SJSA1 (cell line): ENCODE data around the gene TNNI2. TPM values are rescaled to one million over a fixed set of nuclear protein-coding genes. Genes with fewer than 3 reads are reported as not detected.
A peak's percentile ranks its signal among the peaks of the same experiment; 100 is the strongest.

Experiments used
- DNase-seq, 2 experiments: peaks; one replicate each; pipeline ENCODE4 v3.0.0-alpha.2; 2015 to 2020; ENCODE audit warnings: low spot score in 2 of 2, low read depth in 1 of 2
- H3K27ac ChIP-seq: fragments of 250-450 bp; sonication (Bioruptor Pico); 2 replicates; pipeline ENCODE4 v1.5.1; 2020; ENCODE audit warnings: mild to moderate bottlenecking, moderate library complexity
- H3K27me3 ChIP-seq: fragments of 250-450 bp; sonication (Bioruptor Pico); replicated peaks from 2 replicates; pipeline ENCODE4 v1.5.1; 2020; ENCODE audit warnings: mild to moderate bottlenecking, moderate library complexity
- H3K36me3 ChIP-seq: fragments of 250-450 bp; sonication (Bioruptor Pico); 2 replicates; pipeline ENCODE4 v1.5.1; 2020; ENCODE audit warnings: mild to moderate bottlenecking
- H3K4me1 ChIP-seq: fragments of 250-450 bp; sonication (Bioruptor Pico); replicated peaks from 2 replicates; pipeline ENCODE4 v1.6.1; 2021; ENCODE audit warnings: mild to moderate bottlenecking
- H3K4me3 ChIP-seq: fragments of 250-450 bp; sonication (Bioruptor Pico); 2 replicates; pipeline ENCODE4 v1.5.1; 2020; ENCODE audit warnings: mild to moderate bottlenecking
- H3K9me3 ChIP-seq: fragments of 250-450 bp; sonication (Bioruptor Pico); replicated peaks from 2 replicates; pipeline ENCODE4 v1.5.1; 2020; ENCODE audit warnings: mild to moderate bottlenecking
- total RNA-seq: library from RNA; depleted of rRNA; stranded (reverse); fragments of >200 nt; shearing (Covaris generic); gene quantifications from 2 replicates; pipeline ENCODE4 v1.2.3, GENCODE V29; 2014

The TNNI2 gene
- total RNA-seq, 1 experiment from 2014 or later, result not detected

- H3K4me3 ChIP-seq, result no peak overlapping the region
- DNase-seq, result peak in 1 of 2 experiments; percentile 42
- no peaks in the 10 kb centered on the region for H3K36me3 ChIP-seq
- H3K27me3 ChIP-seq, result no peaks in the 10 kb centered on the region
- no peaks in the 10 kb centered on the region for H3K9me3 ChIP-seq
- peaks cover 59% of the 10 kb centered on the region for H3K4me1 ChIP-seq
- H3K27ac ChIP-seq, result no peak overlapping the region
Observed at GRCh38 chr11:1825039-1825740, 13.6 kb upstream of the TNNI2 start.

- H3K36me3 ChIP-seq, result no peaks in the 10 kb centered on the region
- no peaks in the 10 kb centered on the region for H3K27me3 ChIP-seq
- peaks cover 59% of the 10 kb centered on the region for H3K4me1 ChIP-seq
- H3K9me3 ChIP-seq, result no peaks in the 10 kb centered on the region
- H3K4me3 ChIP-seq, result no peak overlapping the region
- H3K27ac ChIP-seq, result peak overlapping the region; percentile 89
- no peak for DNase-seq
Observed at GRCh38 chr11:1825785-1826451, 12.9 kb upstream of the TNNI2 start.

GRCh38 chr11:1826552-1827094 is 12.2 kb upstream of the TNNI2 start:
- H3K9me3 ChIP-seq, result no peaks in the 10 kb centered on the region
- H3K27me3 ChIP-seq, result no peaks in the 10 kb centered on the region
- peaks cover 58% of the 10 kb centered on the region for H3K4me1 ChIP-seq
- H3K27ac ChIP-seq, result peak overlapping the region; percentile 89
- DNase-seq, result peak; percentile 87 to 93
- H3K36me3 ChIP-seq, result no peaks in the 10 kb centered on the region
- H3K4me3 ChIP-seq, result no peak overlapping the region

GRCh38 chr11:1827095-1827813 is 11.5 kb upstream of the TNNI2 start:
- peaks cover 65% of the 10 kb centered on the region for H3K4me1 ChIP-seq
- H3K4me3 ChIP-seq, result no peak overlapping the region
- peak; percentile 94 to 97 for DNase-seq
- no peaks in the 10 kb centered on the region for H3K9me3 ChIP-seq
- no peaks in the 10 kb centered on the region for H3K36me3 ChIP-seq
- H3K27me3 ChIP-seq, result no peaks in the 10 kb centered on the region
- H3K27ac ChIP-seq, result peak overlapping the region; percentile 89

- Histone ChIP-seq H3K4me1 (peaks cover 70% of the 10 kb centered on the region), H3K9me3 (no peaks in the 10 kb centered on the region), H3K4me3 (no peak overlapping the region), H3K36me3 (no peaks in the 10 kb centered on the region), H3K27ac (no peak overlapping the region), H3K27me3 (no peaks in the 10 kb centered on the region)
- no peak for DNase-seq
Observed at GRCh38 chr11:1827931-1828330, 10.8 kb upstream of the TNNI2 start.

- no peak for DNase-seq
- H3K27ac ChIP-seq, result no peak overlapping the region
- peaks cover 70% of the 10 kb centered on the region for H3K4me1 ChIP-seq
- no peaks in the 10 kb centered on the region for H3K9me3 ChIP-seq
- no peak overlapping the region for H3K4me3 ChIP-seq
- no peaks in the 10 kb centered on the region for H3K27me3 ChIP-seq
- H3K36me3 ChIP-seq, result no peaks in the 10 kb centered on the region
Observed at GRCh38 chr11:1828542-1828941, 10.2 kb upstream of the TNNI2 start.

GRCh38 chr11:1829039-1829820 is 9.6 kb upstream of the TNNI2 start:
- no peak overlapping the region for H3K4me3 ChIP-seq
- peaks cover 70% of the 10 kb centered on the region for H3K4me1 ChIP-seq
- DNase-seq, result peak; percentile 54 to 83
- H3K27me3 ChIP-seq, result no peaks in the 10 kb centered on the region
- no peaks in the 10 kb centered on the region for H3K36me3 ChIP-seq
- no peaks in the 10 kb centered on the region for H3K9me3 ChIP-seq
- no peak overlapping the region for H3K27ac ChIP-seq

- Histone ChIP-seq H3K27ac (no peak overlapping the region), H3K4me3 (no peak overlapping the region), H3K4me1 (peaks cover 70% of the 10 kb centered on the region), H3K9me3 (no peaks in the 10 kb centered on the region), H3K36me3 (no peaks in the 10 kb centered on the region), H3K27me3 (no peaks in the 10 kb centered on the region)
- no peak for DNase-seq
Observed at GRCh38 chr11:1830004-1830321, 8.8 kb upstream of the TNNI2 start.

- peaks cover 70% of the 10 kb centered on the region for H3K4me1 ChIP-seq
- H3K9me3 ChIP-seq, result no peaks in the 10 kb centered on the region
- peak; percentile 53 to 70 for DNase-seq
- H3K27ac ChIP-seq, result no peak overlapping the region
- H3K4me3 ChIP-seq, result no peak overlapping the region
- H3K27me3 ChIP-seq, result no peaks in the 10 kb centered on the region
- H3K36me3 ChIP-seq, result no peaks in the 10 kb centered on the region
Observed at GRCh38 chr11:1830322-1831223, 8.2 kb upstream of the TNNI2 start.

- no peak for DNase-seq
Observed at GRCh38 chr11:1831338-1832210, 7.2 kb upstream of the TNNI2 start.

GRCh38 chr11:1832211-1832919 is 6.4 kb upstream of the TNNI2 start:
- peaks cover 53% of the 10 kb centered on the region for H3K4me1 ChIP-seq
- H3K4me3 ChIP-seq, result no peak overlapping the region
- peak in 1 of 2 experiments; percentile 53 for DNase-seq

More at GRCh38 chr11:1831338-1832210, 7.2 kb upstream of the TNNI2 start:
- Histone ChIP-seq H3K27me3 (no peaks in the 10 kb centered on the region), H3K27ac (no peak overlapping the region), H3K9me3 (no peaks in the 10 kb centered on the region), H3K36me3 (no peaks in the 10 kb centered on the region), H3K4me1 (peaks cover 60% of the 10 kb centered on the region), H3K4me3 (no peak overlapping the region)

More at GRCh38 chr11:1832211-1832919, 6.4 kb upstream of the TNNI2 start:
- H3K27me3 ChIP-seq, result no peaks in the 10 kb centered on the region
- H3K27ac ChIP-seq, result no peak overlapping the region
- no peaks in the 10 kb centered on the region for H3K36me3 ChIP-seq
- no peaks in the 10 kb centered on the region for H3K9me3 ChIP-seq
